ENCODE measurements around the gene PPP1CC.
"Not testable (repeated sequence)": the region's sequence is repeated elsewhere in the genome, so short reads cannot be mapped to it uniquely, and the experiment has no call there.

Gene PPP1CC

DNA sequence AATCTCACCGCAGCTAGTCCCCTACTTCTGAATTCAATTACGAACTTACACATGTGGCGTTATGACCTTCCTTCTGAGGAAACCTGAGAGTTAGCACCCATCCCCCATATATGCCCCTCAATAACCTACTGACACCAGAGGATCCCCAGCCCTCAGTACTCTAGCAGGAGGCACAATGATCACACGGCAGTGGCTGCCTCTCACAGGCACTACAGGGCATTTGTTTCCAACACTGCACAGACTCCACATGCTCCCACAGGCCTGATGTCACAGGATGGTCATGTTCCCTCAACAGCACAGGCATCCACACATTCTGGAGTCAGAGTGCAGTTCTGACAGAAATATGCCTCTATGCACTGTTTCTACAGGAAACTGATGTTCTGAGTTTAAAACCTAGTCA lies 17.4 kb downstream of the PPP1CC start:
- DNase-seq (ENCODE audit: low read depth in 2 of 2) = no peak

GRCh38 chr12:110722892-110723291 lies 19.8 kb downstream of the PPP1CC start:
- DNase-seq (ENCODE audit: low read depth in 2 of 2) = not testable (repeated sequence)

- no peak for DNase-seq (ENCODE audit: low read depth in 2 of 2)
Observed at GRCh38 chr12:110721570-110721969, 21.1 kb downstream of the PPP1CC start.

DNA sequence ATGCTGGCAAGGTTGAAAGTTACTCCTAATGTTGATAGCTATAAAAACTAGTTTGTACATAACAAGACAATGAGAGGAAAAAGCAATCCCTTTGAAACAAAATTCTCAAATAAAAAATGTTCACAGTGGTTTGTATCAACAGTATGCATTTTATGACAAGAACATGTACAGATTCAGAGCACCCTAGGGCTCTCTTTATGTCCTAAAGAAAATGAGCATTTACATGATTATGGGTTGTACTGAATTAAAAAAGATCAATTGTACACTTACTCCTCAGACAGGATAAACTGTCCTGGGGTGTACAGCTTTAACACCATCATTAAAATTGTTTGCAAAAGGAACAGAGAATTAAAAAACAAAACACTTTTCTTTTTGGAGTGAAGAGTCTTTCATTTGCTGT lies 22.2 kb downstream of the PPP1CC start:
- DNase-seq (ENCODE audit: low read depth in 2 of 2) = no peak

GRCh38 chr12:110718222-110718908 lies 24.3 kb downstream of the PPP1CC start:
- DNase-seq (ENCODE audit: low read depth in 2 of 2) = no peak

DNA sequence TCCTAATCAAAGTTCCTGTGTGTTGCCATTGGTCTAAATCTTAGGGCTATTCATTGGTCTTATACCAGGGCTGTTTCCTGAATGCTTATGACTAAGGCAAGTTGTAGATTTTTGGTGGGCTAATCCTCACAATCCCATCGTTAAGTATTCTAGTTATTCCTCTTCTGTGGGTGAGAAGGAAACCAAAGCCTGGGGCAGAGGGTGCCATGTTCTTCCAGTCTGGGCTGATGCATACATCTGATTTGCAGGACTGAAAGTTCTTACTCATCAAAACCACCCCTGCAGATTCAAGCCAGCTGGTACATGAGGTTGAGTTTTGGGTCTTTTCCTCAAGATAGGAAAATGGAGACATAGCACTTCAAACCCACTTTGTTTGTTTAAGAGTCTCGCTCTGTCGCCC lies 25.7 kb downstream of the PPP1CC start:
- DNase-seq (ENCODE audit: low read depth in 2 of 2) = no peak

DNA sequence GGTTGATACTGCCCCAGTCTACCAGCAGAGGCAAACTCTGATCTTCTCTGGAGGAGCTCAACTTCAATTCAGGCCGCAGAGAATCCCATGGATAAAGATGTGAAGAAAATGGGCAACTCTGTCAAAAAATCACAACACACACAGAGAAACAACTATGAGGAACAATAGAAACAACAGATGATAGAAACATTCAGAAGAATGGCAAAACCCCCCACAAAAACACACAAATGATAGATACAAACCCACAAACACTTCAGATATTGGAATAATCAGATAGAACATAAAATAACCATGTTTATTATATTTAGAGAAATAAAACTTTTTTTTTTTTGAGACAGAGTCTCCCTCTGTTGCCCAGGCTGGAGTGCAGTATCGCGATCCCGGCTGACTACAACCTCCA lies 33.8 kb downstream of the PPP1CC start:
- no peak for DNase-seq (ENCODE audit: low read depth in 2 of 2)

- no peak for DNase-seq (ENCODE audit: low read depth in 2 of 2)
Observed at GRCh38 chr12:110705309-110705708, 37.4 kb downstream of the PPP1CC start.

- no peak for DNase-seq (ENCODE audit: low read depth in 2 of 2)
Observed at GRCh38 chr12:110704750-110705149, 37.9 kb downstream of the PPP1CC start.

GRCh38 chr12:110704231-110704630 lies 38.5 kb downstream of the PPP1CC start:
- DNase-seq (ENCODE audit: low read depth in 2 of 2) = no peak

GRCh38 chr12:110702081-110702480 lies 40.6 kb downstream of the PPP1CC start:
- DNase-seq (ENCODE audit: low read depth in 2 of 2) = no peak

GRCh38 chr12:110699591-110700445 lies 42.9 kb downstream of the PPP1CC start:
- no peak for DNase-seq (ENCODE audit: low read depth in 2 of 2)

- peak; percentile 59 to 74 for DNase-seq (ENCODE audit: low read depth in 2 of 2)
Observed at GRCh38 chr12:110698171-110698902, 44.4 kb downstream of the PPP1CC start.

- no peak for DNase-seq (ENCODE audit: low read depth in 2 of 2)
Observed at GRCh38 chr12:110697236-110697635, 45.5 kb downstream of the PPP1CC start.

GRCh38 chr12:110696283-110696682 lies 46.4 kb downstream of the PPP1CC start:
- no peak for DNase-seq (ENCODE audit: low read depth in 2 of 2)

GRCh38 chr12:110694330-110694901 lies 48.3 kb downstream of the PPP1CC start:
- DNase-seq (ENCODE audit: low read depth in 2 of 2) = no peak

DNA sequence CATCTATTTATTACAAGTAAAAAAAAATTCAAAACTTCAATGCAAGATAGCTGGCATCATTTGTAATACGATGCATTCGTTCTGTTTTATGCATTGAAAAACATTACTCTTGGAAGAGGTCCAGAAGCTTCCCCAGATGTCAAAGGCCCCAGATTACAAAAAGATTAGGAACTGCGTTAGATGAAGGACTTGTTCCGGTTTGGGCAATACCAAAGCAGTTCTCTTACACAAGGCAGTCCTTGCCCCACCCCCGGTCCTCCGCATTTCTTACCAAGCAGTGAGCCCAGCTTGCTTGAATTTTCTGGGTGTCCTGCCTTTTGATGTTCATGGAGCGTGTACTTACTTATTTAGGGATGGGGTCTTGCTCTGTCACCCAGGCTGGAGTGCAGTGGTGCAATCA lies 49.0 kb downstream of the PPP1CC start:
- no peak for DNase-seq (ENCODE audit: low read depth in 2 of 2)

GRCh38 chr12:110690127-110690430 lies 52.6 kb downstream of the PPP1CC start:
- no peak for DNase-seq (ENCODE audit: low read depth in 2 of 2)

GRCh38 chr12:110689281-110690126 lies 53.2 kb downstream of the PPP1CC start:
- peak; percentile 21 to 30 for DNase-seq (ENCODE audit: low read depth in 2 of 2)

DNA sequence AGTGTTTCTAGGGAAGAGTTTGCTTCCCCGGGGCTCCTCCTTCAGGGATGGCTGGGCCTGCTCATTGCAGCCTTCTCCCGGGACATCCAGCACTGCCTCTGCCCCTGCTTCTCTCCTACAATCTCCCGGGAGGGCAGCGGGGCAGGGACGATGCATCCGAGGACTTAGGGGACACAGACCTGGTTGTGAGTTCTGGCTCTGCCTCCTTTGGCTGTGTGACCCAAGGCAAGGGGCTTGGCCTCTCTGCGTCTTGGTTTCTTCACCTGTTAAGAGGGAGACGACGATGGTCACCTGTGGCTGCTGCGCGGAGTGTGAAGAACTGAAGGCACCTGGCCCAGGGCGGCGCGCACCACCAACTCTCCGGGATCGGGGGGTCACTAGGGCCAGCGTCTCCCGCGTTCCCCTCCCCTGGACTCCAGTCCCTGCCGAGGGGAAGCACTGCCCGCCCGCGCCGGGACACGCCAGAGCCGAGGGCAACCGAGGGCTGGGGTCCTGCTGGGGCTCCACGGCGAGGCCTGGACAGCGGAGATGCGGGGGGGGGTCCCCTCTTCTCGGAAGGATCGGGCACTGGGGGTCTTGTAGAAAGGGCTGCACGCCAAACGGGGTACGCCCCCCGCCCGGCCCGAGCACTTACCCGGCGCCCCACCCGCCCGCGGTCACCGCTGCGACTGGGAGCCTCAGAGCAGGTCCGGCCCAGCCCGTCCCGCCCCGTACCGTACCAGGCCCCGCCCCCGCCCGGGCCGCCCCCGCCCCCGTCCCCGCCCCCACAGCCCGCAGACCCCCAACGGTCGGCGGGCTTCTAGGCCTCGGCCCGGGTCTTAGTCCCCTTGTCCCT lies 54.0 kb downstream of the PPP1CC start, which contains the start of gene HVCN1:
TSS of gene HVCN1 (minus strand) at position 670 of the 835 bp plus-strand sequence. CDS start 5,870 bp downstream, outside the sequence.
- no peak for DNase-seq (ENCODE audit: low read depth in 2 of 2)
